ENCODE data around the gene MSRB1. TPM values are rescaled to one million over a fixed set of nuclear protein-coding genes. Genes with fewer than 3 reads are reported as not detected.

The MSRB1 gene
- total and polyA plus RNA-seq, 9 of the 15 experiments (the other 6 are each of a cell fraction or from before 2014, with no cell fraction given), result 5.4 to 33.7 (median 25.7) TPM

DNA sequence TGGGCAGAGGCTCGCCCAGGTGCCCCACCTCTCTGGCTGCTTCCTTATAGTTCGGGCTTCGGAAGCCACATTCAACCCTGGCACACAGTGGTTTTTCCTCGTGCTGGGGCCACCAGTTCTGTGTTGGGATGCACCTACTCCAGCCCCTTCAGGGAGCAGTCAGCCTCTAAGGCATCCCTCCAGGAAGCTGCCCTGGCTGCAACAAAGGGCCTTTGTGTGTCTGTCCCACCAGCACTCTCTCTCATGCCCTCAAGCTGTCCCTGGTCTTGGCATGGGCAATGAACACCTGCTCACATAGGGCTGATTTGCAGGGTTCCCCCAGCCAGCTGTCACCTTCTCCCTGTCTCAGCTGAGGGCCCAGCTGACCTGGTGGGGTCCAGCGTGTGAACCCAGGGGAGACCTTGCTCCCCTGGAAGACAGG, 39.0 kb upstream of the MSRB1 start:
- Histone ChIP-seq H3K27ac (ENCODE audit: extremely low read depth, low read depth, low read length) (no peak overlapping the region), H3K4me2 (ENCODE audit: insufficient read depth, low read length) (no peak overlapping the region), H3K79me2 (ENCODE audit: control insufficient read depth, insufficient read depth, low read length) (peaks cover 16% of the 10 kb centered on the region), H3K36me3 (ENCODE audit: control insufficient read depth, insufficient read depth, low read length) (peaks cover 44% of the 10 kb centered on the region; the same call in 2 of the 3 replicates), H4K20me1 (replicated peaks; ENCODE audit: control insufficient read depth, insufficient read depth, low read length) (no peaks in the 10 kb centered on the region), H3K9me1 (ENCODE audit: control insufficient read depth, insufficient read depth, low read length) (no peaks in the 10 kb centered on the region), H3K9ac (ENCODE audit: insufficient read depth in 1 of 2, low read depth in 2 of 2, low read length in 2 of 2) (0 out of 4 replicates have a peak overlapping the region, but pooled peaks of 1 of the 2 experiments have one; percentile 20), H2AFZ (ENCODE audit: low read depth, low read length) (no peak overlapping the region), H3K4me1 (replicated peaks in 1 of 2; ENCODE audit: control insufficient read depth in 2 of 2, insufficient read depth in 2 of 2, low read length in 2 of 2) (peaks cover 6 to 83% of the 10 kb centered on the region in 2 experiments; a peak in 4 of 5 replicates), H3K4me3 (no peak overlapping the region), H3K27me3 (ENCODE audit: control insufficient read depth in 2 of 2, insufficient read depth in 2 of 2, low read length in 2 of 2) (no peaks in the 10 kb centered on the region), H3K9me3 (replicated peaks; ENCODE audit: control insufficient read depth, insufficient read depth, low read depth, low read length) (no peaks in the 10 kb centered on the region)
- no TSS peak for BruUV-seq (replicated peaks)
- 23% methylated on average over 5 of the region's 5 CpGs for WGBS (ENCODE audit: insufficient coverage, low coverage, missing lambda C conversion rate)
- FAIRE-seq (no peak), ATAC-seq (no peak), DNase-seq (ENCODE audit: extremely low read depth in 1 of 4, low spot score in 3 of 4) (no peak)
- POLR2A ChIA-PET, result interaction anchor here (1.2 to 10.2 kb wide), 4 partner anchors 8 to 173 kb away, joined by 3 to 103 read pairs (median 10); partner anchors contain the start of genes RNF151, RPS2, TBL3 and TRAF7
- intact Hi-C loops (cut with micrococcal nuclease) (no loop called here), in situ Hi-C loops (cut with MboI) (no loop called here)
- TF ChIP-seq POLR2A (conservative IDR thresholded peaks at IDR 0.05) (peak; percentile 57), SNRNP70 (optimal IDR thresholded peaks at IDR 0.05; ENCODE audit: low read depth, low read length) (peak; percentile 36), POLR2G (IDR thresholded peaks at IDR 0.05; ENCODE audit: low read depth, low read length) (peak; percentile 30; the same call in 1 of the 2 replicates), KDM5B (IDR thresholded peaks at IDR 0.05; ENCODE audit: insufficient replicate concordance, low read depth, low read length) (no peak)
- TF ChIP-seq, protein P1, sequence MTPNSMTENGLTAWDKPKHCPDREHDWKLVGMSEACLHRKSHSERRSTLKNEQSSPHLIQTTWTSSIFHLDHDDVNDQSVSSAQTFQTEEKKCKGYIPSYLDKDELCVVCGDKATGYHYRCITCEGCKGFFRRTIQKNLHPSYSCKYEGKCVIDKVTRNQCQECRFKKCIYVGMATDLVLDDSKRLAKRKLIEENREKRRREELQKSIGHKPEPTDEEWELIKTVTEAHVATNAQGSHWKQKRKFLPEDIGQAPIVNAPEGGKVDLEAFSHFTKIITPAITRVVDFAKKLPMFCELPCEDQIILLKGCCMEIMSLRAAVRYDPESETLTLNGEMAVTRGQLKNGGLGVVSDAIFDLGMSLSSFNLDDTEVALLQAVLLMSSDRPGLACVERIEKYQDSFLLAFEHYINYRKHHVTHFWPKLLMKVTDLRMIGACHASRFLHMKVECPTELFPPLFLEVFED (CRISPR knock-in tag; conservative IDR thresholded peaks at IDR 0.05), result no peak
- TF ChIP-seq, protein P2, sequence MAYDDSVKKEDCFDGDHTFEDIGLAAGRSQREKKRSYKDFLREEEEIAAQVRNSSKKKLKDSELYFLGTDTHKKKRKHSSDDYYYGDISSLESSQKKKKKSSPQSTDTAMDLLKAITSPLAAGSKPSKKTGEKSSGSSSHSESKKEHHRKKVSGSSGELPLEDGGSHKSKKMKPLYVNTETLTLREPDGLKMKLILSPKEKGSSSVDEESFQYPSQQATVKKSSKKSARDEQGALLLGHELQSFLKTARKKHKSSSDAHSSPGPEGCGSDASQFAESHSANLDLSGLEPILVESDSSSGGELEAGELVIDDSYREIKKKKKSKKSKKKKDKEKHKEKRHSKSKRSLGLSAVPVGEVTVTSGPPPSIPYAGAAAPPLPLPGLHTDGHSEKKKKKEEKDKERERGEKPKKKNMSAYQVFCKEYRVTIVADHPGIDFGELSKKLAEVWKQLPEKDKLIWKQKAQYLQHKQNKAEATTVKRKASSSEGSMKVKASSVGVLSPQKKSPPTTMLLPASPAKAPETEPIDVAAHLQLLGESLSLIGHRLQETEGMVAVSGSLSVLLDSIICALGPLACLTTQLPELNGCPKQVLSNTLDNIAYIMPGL (CRISPR knock-in tag; IDR thresholded peaks at IDR 0.05), result no peak
- CTCF ChIA-PET (ENCODE audit: low intra/inter-chr PET ratio), result interaction anchor here (0.6 kb wide), 1 partner anchor 127 kb away, joined by 3 read pairs; no protein-coding TSS in a partner anchor
